MM.1S (cell line): Measurements from ENCODE around the gene DNASE1L2.

Source experiments
- CTCF ChIP-seq: fragments of 300-600 bp; sonication (generic); IDR thresholded peaks from 2 replicates; pipeline ENCODE4 v1.5.1; 2016; ENCODE audit warnings: antibody characterized with exemption, low read length, mixed read lengths
- EZH2 ChIP-seq: fragments of 300-600 bp; sonication (generic); optimal IDR thresholded peaks from 2 replicates; pipeline ENCODE3; 2017; ENCODE audit warnings: low read depth, mild to moderate bottlenecking, antibody characterized with exemption, low read length, mixed read lengths

GRCh38 chr16:2275476-2276367 is 39.5 kb downstream of the DNASE1L2 start:
- TF ChIP-seq CTCF (no peak), EZH2 (no peak)
